PC-9 (cell line): ENCODE measurements around the gene DAAM1. TPM values are rescaled to one million over a fixed set of nuclear protein-coding genes. Genes with fewer than 3 reads are reported as not detected.

Experiments
- BruUV-seq: library from RNA; stranded (reverse); fragments of 400-500 nt; replicated peaks from 2 replicates; lab custom pipeline; 2021; lab: Mats Ljungman, UMichigan
- CTCF ChIA-PET: fragments of 300-600 bp; sonication (Branson Sonifier 250); formaldehyde crosslinking; loops from one replicate; lab custom pipeline; 2022; ENCODE audit warnings: antibody characterized with exemption; lab: Charles Lee
- POLR2A ChIA-PET: fragments of 300-600 bp; sonication (Branson Sonifier 250); formaldehyde crosslinking; loops from one replicate; lab custom pipeline; 2022; ENCODE audit warnings: antibody characterized with exemption; ENCODE audit not compliant: unreplicated experiment; lab: Charles Lee
- DNase-seq, 2 experiments: peaks; one replicate each; pipeline versions ENCODE4 v3.0.0 to v3.0.0-alpha.2; 2015 to 2022; ENCODE audit warnings: mixed read lengths in 1 of 2
- H2AFZ ChIP-seq: fragments of 200-600 bp; sonication (generic); 2 replicates; pipeline ENCODE4 v1.8.1; 2017; ENCODE audit warnings: antibody characterized with exemption
- H3F3A ChIP-seq: fragments of 200-600 bp; sonication (generic); 2 replicates; pipeline ENCODE4 v1.8.1; 2017; ENCODE audit warnings: antibody characterized with exemption, mild to moderate bottlenecking, low read depth; ENCODE audit not compliant: insufficient read depth
- H3K27ac ChIP-seq: fragments of 200-600 bp; sonication (generic); 2 replicates; pipeline ENCODE4 v1.6.1; 2016; ENCODE audit warnings: mixed run types
- H3K27me3 ChIP-seq: fragments of 200-600 bp; sonication (generic); 2 replicates; pipeline ENCODE4 v1.6.1; 2016; ENCODE audit warnings: low read depth, mixed run types; ENCODE audit not compliant: insufficient read depth
- H3K36me3 ChIP-seq: fragments of 200-600 bp; sonication (generic); 2 replicates; pipeline ENCODE4 v1.6.1; 2016; ENCODE audit warnings: low read depth, mixed run types
- H3K4me1 ChIP-seq: fragments of 200-600 bp; sonication (generic); replicated peaks from 2 replicates; pipeline ENCODE4 v1.6.1; 2016; ENCODE audit warnings: mixed run types; ENCODE audit not compliant: insufficient read depth
- H3K4me2 ChIP-seq: fragments of 200-600 bp; sonication (generic); 2 replicates; pipeline ENCODE4 v1.6.1; 2017; ENCODE audit warnings: mixed run types
- H3K4me3 ChIP-seq: fragments of 200-600 bp; sonication (generic); 2 replicates; pipeline ENCODE4 v1.6.1; 2016; ENCODE audit warnings: mixed run types
- H3K79me2 ChIP-seq: fragments of 200-600 bp; sonication (generic); 2 replicates; pipeline ENCODE4 v1.6.1; 2017; ENCODE audit warnings: low read depth, mixed run types
- H3K9me2 ChIP-seq: fragments of 200-600 bp; sonication (generic); 2 replicates; pipeline ENCODE4 v1.8.1; 2017; ENCODE audit warnings: mild to moderate bottlenecking; ENCODE audit not compliant: insufficient read depth
- H3K9me3 ChIP-seq: fragments of 200-600 bp; sonication (generic); 2 replicates; pipeline ENCODE4 v1.8.1; 2016; ENCODE audit warnings: low read depth; ENCODE audit not compliant: insufficient read depth
- H4K20me1 ChIP-seq: fragments of 200-600 bp; sonication (generic); 2 replicates; pipeline ENCODE4 v1.8.1; 2017; ENCODE audit not compliant: insufficient read depth
- CTCF ChIP-seq: fragments of 200-600 bp; sonication (generic); conservative IDR thresholded peaks from 2 replicates; pipeline ENCODE4 v1.6.1; 2017; ENCODE audit warnings: mixed run types, antibody characterized with exemption, mild to moderate bottlenecking, moderate library complexity
- EZH2 ChIP-seq: fragments of 200-600 bp; sonication (generic); IDR thresholded peaks from 2 replicates; pipeline ENCODE4 v1.8.0; 2017; ENCODE audit warnings: antibody characterized with exemption, low read depth
- intact Hi-C: fragments of 100-400 bp; cut with micrococcal nuclease; formaldehyde crosslinking; loops from one replicate; pipeline ENCODE4 v1.10.0; 2022; ENCODE audit not compliant: unreplicated experiment
- total RNA-seq: library from RNA; stranded (reverse); gene quantifications from 2 replicates; pipeline ENCODE4 v1.2.3, GENCODE V29; 2021

Gene DAAM1
- total RNA-seq, 1 experiment from 2014 or later: 70.7 TPM

- TF ChIP-seq CTCF: no peak
- TF ChIP-seq EZH2: no peak
- POLR2A ChIA-PET: no interaction called here
- no peaks in the 10 kb centered on the region for H3K9me2 ChIP-seq
Measured at GRCh38 chr14:59415836-59416602, 227.6 kb downstream of the DAAM1 start.

GRCh38 chr14:59417311-59417710, 228.8 kb downstream of the DAAM1 start:
- no peaks in the 10 kb centered on the region for H4K20me1 ChIP-seq
- no peaks in the 10 kb centered on the region for H3K79me2 ChIP-seq
- H3K9me3 ChIP-seq: no peaks in the 10 kb centered on the region
- intact Hi-C loops: no loop called here
- no TSS peak for BruUV-seq
- H3K4me3 ChIP-seq: no peak overlapping the region
- POLR2A ChIA-PET: no interaction called here
- H3K36me3 ChIP-seq: no peaks in the 10 kb centered on the region
- no peak for DNase-seq
- H3K27ac ChIP-seq: no peak overlapping the region
- no peaks in the 10 kb centered on the region for H3K9me2 ChIP-seq
- no peaks in the 10 kb centered on the region for H3K27me3 ChIP-seq
- TF ChIP-seq CTCF: no peak
- no peak for TF ChIP-seq EZH2
- CTCF ChIA-PET: no interaction called here
- no peaks in the 10 kb centered on the region for H3K4me1 ChIP-seq
- no peak overlapping the region for H2AFZ ChIP-seq
- no peak overlapping the region for H3K4me2 ChIP-seq
- H3F3A ChIP-seq: no peaks in the 10 kb centered on the region

More at GRCh38 chr14:59415836-59416602, 227.6 kb downstream of the DAAM1 start:
- H2AFZ ChIP-seq: no peak overlapping the region
- no peaks in the 10 kb centered on the region for H3K27me3 ChIP-seq
- BruUV-seq: no TSS peak
- no peaks in the 10 kb centered on the region for H3K36me3 ChIP-seq
- no peaks in the 10 kb centered on the region for H3K9me3 ChIP-seq
- DNase-seq: no peak
- H3K79me2 ChIP-seq: no peaks in the 10 kb centered on the region
- H4K20me1 ChIP-seq: no peaks in the 10 kb centered on the region
- CTCF ChIA-PET: no interaction called here
- H3K27ac ChIP-seq: no peak overlapping the region
- no peaks in the 10 kb centered on the region for H3F3A ChIP-seq
- intact Hi-C loops: no loop called here
- no peak overlapping the region for H3K4me3 ChIP-seq
- H3K4me1 ChIP-seq: no peaks in the 10 kb centered on the region
- H3K4me2 ChIP-seq: no peak overlapping the region

GRCh38 chr14:59419303-59419702, 230.8 kb downstream of the DAAM1 start:
- Histone ChIP-seq H4K20me1 (no peaks in the 10 kb centered on the region), H3K4me1 (no peaks in the 10 kb centered on the region), H3K4me3 (no peak overlapping the region), H3K27me3 (no peaks in the 10 kb centered on the region), H3F3A (no peaks in the 10 kb centered on the region), H3K79me2 (no peaks in the 10 kb centered on the region), H3K27ac (no peak overlapping the region), H3K9me2 (no peaks in the 10 kb centered on the region), H3K9me3 (no peaks in the 10 kb centered on the region), H3K36me3 (no peaks in the 10 kb centered on the region), H2AFZ (no peak overlapping the region), H3K4me2 (no peak overlapping the region)
- intact Hi-C loops: no loop called here
- POLR2A ChIA-PET: interaction anchor here (0.5 to 0.7 kb wide), 2 partner anchors 9 to 77 kb away, joined by 4 to 5 read pairs; no protein-coding TSS in a partner anchor
- CTCF ChIA-PET: no interaction called here
- no TSS peak for BruUV-seq
- DNase-seq: no peak
- no peak for TF ChIP-seq CTCF
- no peak for TF ChIP-seq EZH2
